ENCODE results near the gene FGF14.

Gene FGF14

GRCh38 chr13:102295316-102296048 is 106.4 kb downstream of the FGF14 start:
- H3K27ac ChIP-seq (ENCODE audit: low read depth, low read length), result no peak overlapping the region
- no peaks in the 10 kb centered on the region for H3K36me3 ChIP-seq (ENCODE audit: control insufficient read depth in 1 of 2, insufficient read depth in 2 of 2, low read length in 2 of 2)
- H3K27me3 ChIP-seq (ENCODE audit: control insufficient read depth in 1 of 2, insufficient read depth in 2 of 2, low read length in 2 of 2), result no peaks in the 10 kb centered on the region
- no peak overlapping the region for H3K4me3 ChIP-seq (ENCODE audit: low read depth in 1 of 2, low read length in 2 of 2)
- H3K9me3 ChIP-seq (ENCODE audit: control insufficient read depth in 1 of 2, low read length in 2 of 2), result no peaks in the 10 kb centered on the region
- H3K9ac ChIP-seq (ENCODE audit: low read depth in 1 of 2, low read length in 2 of 2), result no peak overlapping the region
- no peaks in the 10 kb centered on the region for H3K4me1 ChIP-seq (ENCODE audit: control insufficient read depth in 1 of 2, insufficient read depth in 2 of 2, low read length in 2 of 2)

DNA sequence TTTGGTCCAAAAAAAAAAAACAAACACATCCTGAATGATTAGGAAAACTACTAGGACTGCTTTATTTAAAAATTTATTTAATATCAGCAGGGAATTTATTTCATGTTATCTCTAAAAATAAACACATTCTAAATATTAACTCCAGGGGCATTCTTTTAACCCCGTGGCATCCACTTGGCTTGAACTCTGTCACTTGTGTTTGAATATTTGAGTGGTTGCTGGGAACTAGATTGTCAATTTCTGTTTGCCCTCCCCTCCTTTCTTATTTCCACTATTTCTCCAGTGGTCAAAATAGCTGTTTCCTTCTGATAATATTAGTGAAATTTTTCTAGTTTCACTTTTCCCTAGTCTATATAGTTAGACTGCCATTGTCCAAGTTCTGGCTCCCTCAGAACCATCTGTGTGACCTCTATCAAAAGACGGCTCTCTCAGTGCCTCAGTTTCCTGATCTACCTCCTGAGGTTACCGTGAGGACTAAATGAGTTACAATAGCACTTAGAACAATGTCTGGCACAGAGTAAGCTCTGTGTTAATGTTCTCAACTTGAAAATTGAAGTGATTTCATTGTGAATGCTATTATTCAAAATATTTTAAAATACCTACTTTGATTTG is 107.3 kb downstream of the FGF14 start:
- Histone ChIP-seq H3K4me1 (ENCODE audit: control insufficient read depth in 1 of 2, insufficient read depth in 2 of 2, low read length in 2 of 2) (no peaks in the 10 kb centered on the region), H3K27me3 (ENCODE audit: control insufficient read depth in 1 of 2, insufficient read depth in 2 of 2, low read length in 2 of 2) (no peaks in the 10 kb centered on the region), H3K9me3 (ENCODE audit: control insufficient read depth in 1 of 2, low read length in 2 of 2) (no peaks in the 10 kb centered on the region), H3K27ac (ENCODE audit: low read depth, low read length) (no peak overlapping the region), H3K36me3 (ENCODE audit: control insufficient read depth in 1 of 2, insufficient read depth in 2 of 2, low read length in 2 of 2) (no peaks in the 10 kb centered on the region), H3K4me3 (ENCODE audit: low read depth in 1 of 2, low read length in 2 of 2) (no peak overlapping the region), H3K9ac (ENCODE audit: low read depth in 1 of 2, low read length in 2 of 2) (no peak overlapping the region)

- no peak overlapping the region for H3K4me3 ChIP-seq (ENCODE audit: low read depth in 1 of 2, low read length in 2 of 2)
- H3K27me3 ChIP-seq (ENCODE audit: control insufficient read depth in 1 of 2, insufficient read depth in 2 of 2, low read length in 2 of 2), result no peaks in the 10 kb centered on the region
- no peaks in the 10 kb centered on the region for H3K9me3 ChIP-seq (ENCODE audit: control insufficient read depth in 1 of 2, low read length in 2 of 2)
- H3K4me1 ChIP-seq (ENCODE audit: control insufficient read depth in 1 of 2, insufficient read depth in 2 of 2, low read length in 2 of 2), result no peaks in the 10 kb centered on the region
- H3K27ac ChIP-seq (ENCODE audit: low read depth, low read length), result no peak overlapping the region
- no peaks in the 10 kb centered on the region for H3K36me3 ChIP-seq (ENCODE audit: control insufficient read depth in 1 of 2, insufficient read depth in 2 of 2, low read length in 2 of 2)
- H3K9ac ChIP-seq (ENCODE audit: low read depth in 1 of 2, low read length in 2 of 2), result no peak overlapping the region
Observed at GRCh38 chr13:102293723-102294122, 108.1 kb downstream of the FGF14 start.

- H3K4me1 ChIP-seq (ENCODE audit: control insufficient read depth in 1 of 2, insufficient read depth in 2 of 2, low read length in 2 of 2), result no peaks in the 10 kb centered on the region
- H3K36me3 ChIP-seq (ENCODE audit: control insufficient read depth in 1 of 2, insufficient read depth in 2 of 2, low read length in 2 of 2), result no peaks in the 10 kb centered on the region
- H3K4me3 ChIP-seq (ENCODE audit: low read depth in 1 of 2, low read length in 2 of 2), result no peak overlapping the region
- H3K9me3 ChIP-seq (ENCODE audit: control insufficient read depth in 1 of 2, low read length in 2 of 2), result no peaks in the 10 kb centered on the region
- H3K27ac ChIP-seq (ENCODE audit: low read depth, low read length), result no peak overlapping the region
- no peak overlapping the region for H3K9ac ChIP-seq (ENCODE audit: low read depth in 1 of 2, low read length in 2 of 2)
- no peaks in the 10 kb centered on the region for H3K27me3 ChIP-seq (ENCODE audit: control insufficient read depth in 1 of 2, insufficient read depth in 2 of 2, low read length in 2 of 2)
Observed at GRCh38 chr13:102291587-102292218, 110.1 kb downstream of the FGF14 start.

DNA sequence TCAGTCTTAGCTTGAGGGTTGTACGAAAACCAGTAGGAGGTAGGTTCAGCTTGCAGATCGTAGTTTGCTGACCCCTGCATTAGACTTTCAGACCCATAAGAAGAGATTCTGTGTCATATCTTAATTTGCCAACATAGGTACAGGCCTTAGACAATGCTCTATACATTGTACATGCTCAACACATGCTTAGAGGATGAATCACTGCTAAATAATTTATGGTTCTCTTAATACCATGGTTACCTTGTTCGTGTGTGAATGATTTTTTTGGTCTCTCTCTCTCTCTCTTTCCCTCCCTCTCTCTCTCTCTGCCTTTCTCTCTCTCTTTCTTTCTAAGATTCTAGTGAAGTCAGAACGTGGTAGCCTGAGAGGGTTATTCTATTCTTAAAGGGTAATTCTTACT is 112.2 kb downstream of the FGF14 start:
- Histone ChIP-seq H3K9me3 (ENCODE audit: control insufficient read depth in 1 of 2, low read length in 2 of 2) (no peaks in the 10 kb centered on the region), H3K27me3 (ENCODE audit: control insufficient read depth in 1 of 2, insufficient read depth in 2 of 2, low read length in 2 of 2) (no peaks in the 10 kb centered on the region), H3K27ac (ENCODE audit: low read depth, low read length) (no peak overlapping the region), H3K4me1 (ENCODE audit: control insufficient read depth in 1 of 2, insufficient read depth in 2 of 2, low read length in 2 of 2) (no peaks in the 10 kb centered on the region), H3K36me3 (ENCODE audit: control insufficient read depth in 1 of 2, insufficient read depth in 2 of 2, low read length in 2 of 2) (no peaks in the 10 kb centered on the region), H3K9ac (ENCODE audit: low read depth in 1 of 2, low read length in 2 of 2) (no peak overlapping the region), H3K4me3 (ENCODE audit: low read depth in 1 of 2, low read length in 2 of 2) (no peak overlapping the region)

- Histone ChIP-seq H3K4me3 (ENCODE audit: low read depth in 1 of 2, low read length in 2 of 2) (no peak overlapping the region), H3K9me3 (ENCODE audit: control insufficient read depth in 1 of 2, low read length in 2 of 2) (no peaks in the 10 kb centered on the region), H3K27me3 (ENCODE audit: control insufficient read depth in 1 of 2, insufficient read depth in 2 of 2, low read length in 2 of 2) (no peaks in the 10 kb centered on the region), H3K36me3 (ENCODE audit: control insufficient read depth in 1 of 2, insufficient read depth in 2 of 2, low read length in 2 of 2) (no peaks in the 10 kb centered on the region), H3K27ac (ENCODE audit: low read depth, low read length) (no peak overlapping the region), H3K9ac (ENCODE audit: low read depth in 1 of 2, low read length in 2 of 2) (no peak overlapping the region), H3K4me1 (ENCODE audit: control insufficient read depth in 1 of 2, insufficient read depth in 2 of 2, low read length in 2 of 2) (no peaks in the 10 kb centered on the region)
Observed at GRCh38 chr13:102286326-102286725, 115.5 kb downstream of the FGF14 start.

GRCh38 chr13:102280366-102280765 is 121.5 kb downstream of the FGF14 start:
- Histone ChIP-seq H3K27ac (ENCODE audit: low read depth, low read length) (no peak overlapping the region), H3K9ac (ENCODE audit: low read depth in 1 of 2, low read length in 2 of 2) (no peak overlapping the region), H3K36me3 (ENCODE audit: control insufficient read depth in 1 of 2, insufficient read depth in 2 of 2, low read length in 2 of 2) (no peaks in the 10 kb centered on the region), H3K4me1 (ENCODE audit: control insufficient read depth in 1 of 2, insufficient read depth in 2 of 2, low read length in 2 of 2) (no peaks in the 10 kb centered on the region), H3K4me3 (ENCODE audit: low read depth in 1 of 2, low read length in 2 of 2) (no peak overlapping the region), H3K27me3 (ENCODE audit: control insufficient read depth in 1 of 2, insufficient read depth in 2 of 2, low read length in 2 of 2) (no peaks in the 10 kb centered on the region), H3K9me3 (ENCODE audit: control insufficient read depth in 1 of 2, low read length in 2 of 2) (no peaks in the 10 kb centered on the region)

- H3K9me3 ChIP-seq (ENCODE audit: control insufficient read depth in 1 of 2, low read length in 2 of 2), result no peaks in the 10 kb centered on the region
- H3K4me1 ChIP-seq (ENCODE audit: control insufficient read depth in 1 of 2, insufficient read depth in 2 of 2, low read length in 2 of 2), result no peaks in the 10 kb centered on the region
- H3K36me3 ChIP-seq (ENCODE audit: control insufficient read depth in 1 of 2, insufficient read depth in 2 of 2, low read length in 2 of 2), result no peaks in the 10 kb centered on the region
- no peak overlapping the region for H3K4me3 ChIP-seq (ENCODE audit: low read depth in 1 of 2, low read length in 2 of 2)
- H3K9ac ChIP-seq (ENCODE audit: low read depth in 1 of 2, low read length in 2 of 2), result no peak overlapping the region
- H3K27ac ChIP-seq (ENCODE audit: low read depth, low read length), result no peak overlapping the region
- H3K27me3 ChIP-seq (ENCODE audit: control insufficient read depth in 1 of 2, insufficient read depth in 2 of 2, low read length in 2 of 2), result no peaks in the 10 kb centered on the region
Observed at GRCh38 chr13:102277286-102277685, 124.6 kb downstream of the FGF14 start.

DNA sequence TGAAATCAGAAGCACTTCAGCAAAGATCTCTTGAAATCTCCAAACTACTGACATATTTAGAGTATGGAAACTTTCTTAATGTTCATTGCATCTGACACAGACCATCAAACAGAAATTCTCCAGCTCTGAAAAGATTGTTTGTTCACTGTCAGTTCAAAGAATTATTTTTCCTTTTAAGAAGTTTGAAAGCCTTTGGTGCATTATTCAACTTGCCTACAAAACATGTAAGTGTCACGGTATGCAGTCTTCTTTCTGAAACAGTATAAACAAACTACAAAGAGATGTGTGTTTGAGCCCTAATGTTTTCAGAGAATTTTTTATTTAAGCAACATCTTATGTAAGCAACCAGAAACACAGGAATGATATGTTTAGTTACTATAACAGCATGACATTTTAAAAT is 125.4 kb downstream of the FGF14 start:
- Histone ChIP-seq H3K36me3 (ENCODE audit: control insufficient read depth in 1 of 2, insufficient read depth in 2 of 2, low read length in 2 of 2) (no peaks in the 10 kb centered on the region), H3K27ac (ENCODE audit: low read depth, low read length) (no peak overlapping the region), H3K4me1 (ENCODE audit: control insufficient read depth in 1 of 2, insufficient read depth in 2 of 2, low read length in 2 of 2) (no peaks in the 10 kb centered on the region), H3K9me3 (ENCODE audit: control insufficient read depth in 1 of 2, low read length in 2 of 2) (no peaks in the 10 kb centered on the region), H3K9ac (ENCODE audit: low read depth in 1 of 2, low read length in 2 of 2) (no peak overlapping the region), H3K27me3 (ENCODE audit: control insufficient read depth in 1 of 2, insufficient read depth in 2 of 2, low read length in 2 of 2) (no peaks in the 10 kb centered on the region), H3K4me3 (ENCODE audit: low read depth in 1 of 2, low read length in 2 of 2) (no peak overlapping the region)

DNA sequence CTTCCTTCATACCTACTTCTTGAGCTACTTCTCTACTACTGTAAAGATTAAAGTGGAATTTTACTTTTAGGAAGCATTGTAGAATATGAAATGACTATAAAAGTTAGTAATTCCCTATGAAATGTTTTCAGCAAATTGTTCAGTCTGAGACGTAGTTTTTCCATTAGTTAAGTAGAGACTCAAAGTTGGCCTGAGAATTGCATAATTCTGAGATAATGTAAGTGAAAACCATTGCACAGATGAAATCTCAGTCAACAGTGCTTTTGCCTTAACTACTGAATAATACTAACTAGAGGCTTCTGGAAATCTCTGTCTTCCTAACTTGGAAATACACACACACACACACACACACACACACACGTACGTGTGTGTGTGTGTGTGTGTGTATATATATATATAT is 125.9 kb downstream of the FGF14 start:
- no peak overlapping the region for H3K9ac ChIP-seq (ENCODE audit: low read depth in 1 of 2, low read length in 2 of 2)
- H3K9me3 ChIP-seq (ENCODE audit: control insufficient read depth in 1 of 2, low read length in 2 of 2), result no peaks in the 10 kb centered on the region
- no peaks in the 10 kb centered on the region for H3K27me3 ChIP-seq (ENCODE audit: control insufficient read depth in 1 of 2, insufficient read depth in 2 of 2, low read length in 2 of 2)
- no peaks in the 10 kb centered on the region for H3K4me1 ChIP-seq (ENCODE audit: control insufficient read depth in 1 of 2, insufficient read depth in 2 of 2, low read length in 2 of 2)
- no peak overlapping the region for H3K4me3 ChIP-seq (ENCODE audit: low read depth in 1 of 2, low read length in 2 of 2)
- H3K36me3 ChIP-seq (ENCODE audit: control insufficient read depth in 1 of 2, insufficient read depth in 2 of 2, low read length in 2 of 2), result no peaks in the 10 kb centered on the region
- no peak overlapping the region for H3K27ac ChIP-seq (ENCODE audit: low read depth, low read length)
